B cell (primary cell): ENCODE data around the gene ADRM1. TPM values are rescaled to one million over a fixed set of nuclear protein-coding genes. Genes with fewer than 3 reads are reported as not detected.

Experiments
- ATAC-seq: fragments of 200-7000 bp; cut with Tn5 transposase; one replicate; pipeline ENCODE4 v1.10.0; 2021; ENCODE audit warnings: low read depth, mild to moderate bottlenecking, moderate number of reproducible peaks, moderate library complexity
- CTCF ChIA-PET: fragments of 350-600 bp; sonication (Branson Sonifier 250); formaldehyde crosslinking; loops from one replicate; lab custom pipeline; 2021; ENCODE audit warnings: antibody characterized with exemption, inconsistent platforms; lab: Charles Lee
- POLR2A ChIA-PET: fragments of 350-600 bp; sonication (Branson Sonifier 250); formaldehyde crosslinking; loops from one replicate; lab custom pipeline; 2021; ENCODE audit warnings: antibody characterized with exemption; lab: Charles Lee
- DNase-seq: peaks from one replicate; pipeline ENCODE4 v3.0.0; 2013
- H2AFZ ChIP-seq: 2 replicates; pipeline ENCODE4 v1.6.1; 2012; ENCODE audit warnings: mild to moderate bottlenecking, low read depth, low read length; ENCODE audit not compliant: insufficient read depth, poor library complexity, severe bottlenecking
- H3K27ac ChIP-seq, 2 donors: 1 replicate in 1 of 2; 2 replicates in 1 of 2; pipeline ENCODE4 v1.5.1; 2012 to 2013; ENCODE audit warnings: low read length in 2 of 2, mild to moderate bottlenecking in 2 of 2, moderate library complexity in 1 of 2
- H3K27me3 ChIP-seq, 4 experiments: fragments of 200-600 bp in 1 of 4; sonication (generic) in 1 of 4; replicated peaks in 1 of 4; 1 replicate in 2 of 4; 2 replicates in 2 of 4; pipeline versions ENCODE4 v1.6.1 to v1.7.0; 2013 to 2016; ENCODE audit warnings: low read length in 3 of 4, mild to moderate bottlenecking in 2 of 4, mixed read lengths in 1 of 4, moderate library complexity in 1 of 4; ENCODE audit not compliant: insufficient read depth in 4 of 4, control insufficient read depth in 3 of 4; ENCODE audit errors: control extremely low read depth in 1 of 4
- H3K36me3 ChIP-seq, 2 experiments: replicated peaks in 1 of 2; 1 replicate in 1 of 2; 2 replicates in 1 of 2; pipeline versions ENCODE4 v1.6.1 to v1.7.1; 2013; ENCODE audit warnings: low read length in 1 of 2; ENCODE audit not compliant: insufficient read depth in 2 of 2, control insufficient read depth in 1 of 2; ENCODE audit errors: control extremely low read depth in 1 of 2, extremely low read depth in 1 of 2
- H3K4me1 ChIP-seq, 2 donors: fragments of 200-600 bp in 1 of 2; sonication (generic) in 1 of 2; 1 replicate in 1 of 2; 2 replicates in 1 of 2; pipeline versions ENCODE4 v1.5.1 to v1.6.1; 2013 to 2017; ENCODE audit warnings: low read length in 2 of 2; ENCODE audit not compliant: control insufficient read depth in 2 of 2, insufficient read depth in 2 of 2
- H3K4me2 ChIP-seq: replicated peaks from 2 replicates; pipeline ENCODE3; 2012; ENCODE audit warnings: mild to moderate bottlenecking, low read depth, low read length; ENCODE audit not compliant: poor library complexity, severe bottlenecking
- H3K4me3 ChIP-seq, 5 experiments: fragments of 200-600 bp in 1 of 5; sonication (generic) in 1 of 5; 1 replicate in 3 of 5; 2 replicates in 2 of 5; pipeline versions ENCODE4 v1.5.1 to v1.7.0; 2011 to 2016; ENCODE audit warnings: low read length in 4 of 5, mild to moderate bottlenecking in 4 of 5, low read depth in 2 of 5, control low read depth in 1 of 5, moderate library complexity in 1 of 5; ENCODE audit not compliant: insufficient read depth in 1 of 5; ENCODE audit errors: control extremely low read depth in 1 of 5, extremely low read depth in 1 of 5
- H3K79me2 ChIP-seq: fragments of 200-600 bp; sonication (generic); one replicate; pipeline ENCODE4 v1.6.0; 2016; ENCODE audit warnings: low read length; ENCODE audit not compliant: control insufficient read depth, insufficient read depth
- H3K9ac ChIP-seq: fragments of 200-600 bp; sonication (generic); 2 replicates; pipeline ENCODE4 v1.6.1; 2017; ENCODE audit warnings: mild to moderate bottlenecking, low read length, moderate library complexity
- H3K9me3 ChIP-seq, 3 donors: one replicate each; pipeline versions ENCODE4 v1.6.1 to v1.7.1; 2013; ENCODE audit warnings: low read length in 2 of 3; ENCODE audit not compliant: control insufficient read depth in 2 of 3, insufficient read depth in 1 of 3; ENCODE audit errors: control extremely low read depth in 1 of 3
- H4K20me1 ChIP-seq: 2 replicates; pipeline ENCODE4 v1.6.0; 2012; ENCODE audit warnings: mild to moderate bottlenecking, low read length; ENCODE audit not compliant: insufficient read depth, control insufficient read depth, poor library complexity, severe bottlenecking
- H3K27ac Mint-ChIP-seq: one replicate; pipeline ENCODE4 v1.8.0; 2021; ENCODE audit warnings: mixed read lengths
- H3K27me3 Mint-ChIP-seq: one replicate; pipeline ENCODE4 v1.8.0; 2021; ENCODE audit warnings: mixed read lengths
- H3K4me1 Mint-ChIP-seq: one replicate; pipeline ENCODE4 v1.8.0; 2021; ENCODE audit warnings: mixed read lengths
- H3K4me3 Mint-ChIP-seq: one replicate; pipeline ENCODE4 v1.8.0; 2021; ENCODE audit warnings: mixed read lengths
- H3K9me3 Mint-ChIP-seq: one replicate; pipeline ENCODE4 v1.8.0; 2022; ENCODE audit warnings: mixed read lengths; ENCODE audit not compliant: insufficient read depth
- CTCF ChIP-seq: fragments of 200-600 bp; IDR thresholded peaks from one replicate; pipeline ENCODE4 v1.8.0; 2022; ENCODE audit warnings: antibody characterized with exemption, mild to moderate bottlenecking
- EZH2 ChIP-seq: IDR thresholded peaks from 2 replicates; pipeline ENCODE4 v1.6.1; 2012; ENCODE audit warnings: borderline replicate concordance, low read depth, mild to moderate bottlenecking, moderate library complexity, low read length; ENCODE audit not compliant: insufficient read depth, poor library complexity, severe bottlenecking
- WGBS: methylation state at CpG from one replicate; pipeline ENCODE4 v1.1.5; 2013; ENCODE audit warnings: missing lambda C conversion rate; ENCODE audit not compliant: insufficient coverage; 5-methylcytosine and 5-hydroxymethylcytosine counted together
- intact Hi-C: fragments of 100-400 bp; cut with micrococcal nuclease; formaldehyde crosslinking; loops from one replicate; pipeline ENCODE4 v1.10.0; 2022
- polyA plus RNA-seq: library from polyadenylated mRNA; depleted of rRNA; stranded (reverse); fragments of >200 nt; gene quantifications from 2 replicates; pipeline ENCODE4 v1.2.3, GENCODE V29; 2012
- total RNA-seq, 2 donors: library from RNA; stranded (reverse); fragments of 120-200 nt in 1 of 2; gene quantifications; 1 replicate in 1 of 2; 2 replicates in 1 of 2; pipeline versions ENCODE4 v1.2.3 to v1.2.4, GENCODE V29; 2013 to 2022

Gene ADRM1
- total and polyA plus RNA-seq, 2 donors (not counting 1 experiment from before 2014, with no cell fraction given): 73.9 to 87.2 TPM

DNA sequence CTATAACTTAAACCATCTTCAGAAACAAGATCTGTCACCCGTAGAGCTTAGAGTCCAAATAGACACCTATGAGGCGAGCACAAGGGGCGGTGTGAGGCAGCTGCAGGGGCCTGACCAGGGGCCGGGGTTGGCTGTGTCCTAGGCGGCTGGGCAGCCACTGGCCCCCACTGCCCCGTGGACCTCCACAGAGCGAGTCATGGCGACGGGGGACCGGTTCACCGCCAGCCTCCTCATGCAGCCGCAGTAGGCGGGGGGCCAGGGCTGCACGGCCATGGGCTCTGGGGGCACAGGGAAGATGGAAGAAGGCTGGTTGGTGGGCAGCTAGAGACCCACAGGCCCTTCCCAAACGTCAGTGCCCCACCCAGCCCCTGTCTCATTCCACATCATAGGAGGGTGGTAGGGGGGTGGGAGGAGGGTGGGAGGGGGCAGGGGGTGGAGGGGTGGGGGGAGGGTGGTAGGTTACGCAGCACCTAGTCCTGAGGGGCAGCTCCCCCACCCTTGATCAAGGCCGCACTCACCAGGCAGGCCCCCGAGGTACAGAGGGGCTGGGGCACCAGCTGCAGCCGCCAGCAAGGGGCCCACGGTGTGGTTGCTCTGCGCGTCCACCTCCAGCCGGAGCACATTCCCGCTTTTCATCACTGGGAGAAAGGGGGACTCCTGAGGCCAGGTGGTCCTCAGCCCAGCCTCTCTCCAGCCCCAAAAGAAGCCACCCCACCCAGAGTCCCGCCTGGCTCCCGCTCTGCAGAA, 6.6 kb downstream of the ADRM1 start:
- Mint-ChIP-seq H3K9me3 (no peaks in the 10 kb centered on the region), H3K27ac (no peak overlapping the region), H3K4me1 (peaks cover 10% of the 10 kb centered on the region), H3K4me3 (no peak overlapping the region), H3K27me3 (no peaks in the 10 kb centered on the region)
- Histone ChIP-seq H4K20me1 (peaks cover 42% of the 10 kb centered on the region), H3K27ac (no peak overlapping the region), H3K36me3 (peaks cover 0 to 50% of the 10 kb centered on the region in 2 experiments), H2AFZ (no peak overlapping the region), H3K4me2 (no peak overlapping the region), H3K9me3 (no peaks in the 10 kb centered on the region), H3K4me1 (peaks cover 6 to 13% of the 10 kb centered on the region in 2 donors), H3K27me3 (no peaks in the 10 kb centered on the region), H3K4me3 (no peak overlapping the region), H3K9ac (no peak overlapping the region), H3K79me2 (peaks cover 19% of the 10 kb centered on the region)
- WGBS: 96% methylated on average over 23 of the region's 26 CpGs
- ChIA-PET CTCF (interaction anchor here (1.0 kb wide), 1 partner anchor 73 kb away, joined by 5 read pairs; no protein-coding TSS in a partner anchor), POLR2A (no interaction called here)
- intact Hi-C loops: loop anchor here (10.0 kb wide), 1 partner anchor 335 kb away; the partner anchor contains the start of gene SLCO4A1
- DNase-seq (no peak), ATAC-seq (no peak)
- no peak for TF ChIP-seq CTCF
- TF ChIP-seq EZH2: no peak
